Hepatocyte (in vitro differentiated cells): ENCODE measurements around the gene CROCC2. TPM values are rescaled to one million over a fixed set of nuclear protein-coding genes. Genes with fewer than 3 reads are reported as not detected.

Experiments
- DNase-seq: peaks from one replicate; pipeline ENCODE4 v3.0.0-alpha.2; 2016; ENCODE audit warnings: low spot score
- H2AFZ ChIP-seq: fragments of 200-600 bp; sonication (generic); 2 replicates; pipeline ENCODE4 v1.6.0; 2016; ENCODE audit warnings: antibody characterized with exemption, mild to moderate bottlenecking
- H3K27ac ChIP-seq: fragments of 200-600 bp; sonication (generic); 2 replicates; pipeline ENCODE4 v1.5.1; 2016; ENCODE audit warnings: mild to moderate bottlenecking
- H3K27me3 ChIP-seq: fragments of 200-600 bp; sonication (generic); 2 replicates; pipeline ENCODE4 v1.6.1; 2016
- H3K36me3 ChIP-seq: fragments of 200-600 bp; sonication (generic); replicated peaks from 2 replicates; pipeline ENCODE4 v1.5.1; 2016; ENCODE audit warnings: low read depth; ENCODE audit not compliant: insufficient read depth
- H3K4me1 ChIP-seq: fragments of 200-600 bp; sonication (generic); 2 replicates; pipeline ENCODE4 v1.5.1; 2016; ENCODE audit warnings: mild to moderate bottlenecking, moderate library complexity; ENCODE audit not compliant: insufficient read depth
- H3K4me2 ChIP-seq: fragments of 200-600 bp; sonication (generic); 2 replicates; pipeline ENCODE4 v1.6.0; 2016
- H3K4me3 ChIP-seq: fragments of 200-600 bp; sonication (generic); 2 replicates; pipeline ENCODE4 v1.5.1; 2016; ENCODE audit warnings: mild to moderate bottlenecking
- H3K79me2 ChIP-seq: fragments of 200-600 bp; sonication (generic); 2 replicates; pipeline ENCODE4 v1.6.0; 2017; ENCODE audit warnings: mild to moderate bottlenecking
- H3K9me2 ChIP-seq: fragments of 200-600 bp; sonication (generic); replicated peaks from 2 replicates; pipeline ENCODE4 v1.6.0; 2017; ENCODE audit warnings: mild to moderate bottlenecking; ENCODE audit not compliant: insufficient read depth
- H3K9me3 ChIP-seq: fragments of 200-600 bp; sonication (generic); 2 replicates; pipeline ENCODE4 v1.5.1; 2016; ENCODE audit warnings: low read depth, mild to moderate bottlenecking
- H4K20me1 ChIP-seq: fragments of 200-600 bp; sonication (generic); 2 replicates; pipeline ENCODE4 v1.6.0; 2016; ENCODE audit warnings: mild to moderate bottlenecking; ENCODE audit not compliant: insufficient read depth, poor library complexity, severe bottlenecking
- EZH2 ChIP-seq: fragments of 200-600 bp; sonication (generic); IDR thresholded peaks from 2 replicates; pipeline ENCODE4 v1.6.1; 2016; ENCODE audit warnings: antibody characterized with exemption, mild to moderate bottlenecking, borderline replicate concordance
- EZH2phosphoT487 ChIP-seq: fragments of 200-600 bp; sonication (generic); IDR thresholded peaks from one replicate; pipeline ENCODE4 v1.6.1; 2018; ENCODE audit warnings: antibody characterized with exemption, mild to moderate bottlenecking, low read depth, moderate library complexity; ENCODE audit not compliant: unreplicated experiment, severe bottlenecking
- WGBS: methylation state at CpG from one replicate; pipeline ENCODE4 v1.1.6; 2016; ENCODE audit warnings: low lambda C conversion rate; ENCODE audit errors: missing lambda C conversion rate; 5-methylcytosine and 5-hydroxymethylcytosine counted together
- polyA plus RNA-seq: library from polyadenylated mRNA; unstranded; fragments of >200 nt; fragmentation: Nextera tagmentation; extraction: Ambion mirVana; gene quantifications from 2 replicates; pipeline ENCODE4 v1.2.1, GENCODE V29; 2016
- total RNA-seq: library from RNA; depleted of rRNA; stranded (reverse); fragments of >200 nt; gene quantifications from 2 replicates; pipeline ENCODE4 v1.2.3, GENCODE V29; 2014
- TF ChIP-seq, protein P1 (sequence below): fragments of 200-600 bp; sonication (generic); IDR thresholded peaks from 2 replicates; pipeline ENCODE4 v1.5.1; 2016; ENCODE audit warnings: antibody characterized with exemption, mild to moderate bottlenecking; ENCODE audit not compliant: poor library complexity

CROCC2 gene
- total and polyA plus RNA-seq, 2 experiments from 2014 or later, result 0.04 to 0.10 TPM

DNA sequence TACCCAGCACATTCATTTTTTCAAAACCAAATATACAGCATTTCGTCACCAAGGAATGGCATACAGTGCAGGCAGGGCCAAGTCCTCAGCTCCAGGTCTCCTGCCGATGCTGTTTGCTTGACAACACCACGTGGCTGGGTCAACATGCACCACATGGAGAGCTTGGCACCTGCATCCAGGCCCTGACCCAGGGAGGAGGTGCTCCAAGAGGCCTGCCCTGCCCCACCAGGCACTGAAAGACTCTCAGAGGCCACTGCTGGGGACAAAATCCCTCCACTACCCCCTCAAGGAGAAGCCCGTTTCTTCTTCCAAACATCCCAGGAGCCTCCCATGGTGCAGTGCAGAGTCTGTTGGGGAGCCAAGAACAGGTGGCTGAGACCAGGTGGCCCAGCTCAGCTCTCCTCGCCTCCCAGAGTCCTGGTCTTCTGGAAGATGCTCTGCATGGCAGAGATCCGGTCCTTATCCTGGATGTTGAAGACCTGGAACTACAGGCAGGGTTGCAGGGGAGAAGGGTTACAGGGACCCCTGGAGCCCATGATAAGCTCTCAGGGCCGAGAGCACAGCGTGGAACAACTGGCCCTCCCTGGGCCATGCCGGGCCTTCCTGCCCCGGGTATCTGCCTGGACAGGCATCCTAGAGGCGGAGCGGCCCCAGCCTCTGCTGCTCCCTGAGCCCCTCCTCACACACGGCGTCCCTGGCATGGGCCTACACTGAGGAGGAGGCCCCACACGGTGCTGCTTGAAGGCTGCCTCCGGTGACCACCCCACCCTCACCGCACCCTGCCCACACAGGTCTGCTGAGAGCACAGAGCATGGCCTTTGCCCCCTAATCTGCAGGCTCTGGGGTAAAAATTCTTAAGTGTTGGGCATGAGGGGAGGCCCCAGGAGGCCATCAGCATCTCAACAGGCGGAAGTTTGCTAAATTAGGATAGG is 19.2 kb upstream of the CROCC2 start:
- Histone ChIP-seq H4K20me1 (no peaks in the 10 kb centered on the region), H3K4me3 (no peak overlapping the region), H3K9me3 (no peaks in the 10 kb centered on the region), H3K36me3 (no peaks in the 10 kb centered on the region), H3K27ac (no peak overlapping the region), H3K79me2 (no peaks in the 10 kb centered on the region), H3K4me2 (no peak overlapping the region), H2AFZ (no peak overlapping the region), H3K9me2 (no peaks in the 10 kb centered on the region), H3K4me1 (peaks cover 2% of the 10 kb centered on the region), H3K27me3 (no peaks in the 10 kb centered on the region)
- TF ChIP-seq EZH2phosphoT487 (no peak), EZH2 (no peak)
- TF ChIP-seq, protein P1, sequence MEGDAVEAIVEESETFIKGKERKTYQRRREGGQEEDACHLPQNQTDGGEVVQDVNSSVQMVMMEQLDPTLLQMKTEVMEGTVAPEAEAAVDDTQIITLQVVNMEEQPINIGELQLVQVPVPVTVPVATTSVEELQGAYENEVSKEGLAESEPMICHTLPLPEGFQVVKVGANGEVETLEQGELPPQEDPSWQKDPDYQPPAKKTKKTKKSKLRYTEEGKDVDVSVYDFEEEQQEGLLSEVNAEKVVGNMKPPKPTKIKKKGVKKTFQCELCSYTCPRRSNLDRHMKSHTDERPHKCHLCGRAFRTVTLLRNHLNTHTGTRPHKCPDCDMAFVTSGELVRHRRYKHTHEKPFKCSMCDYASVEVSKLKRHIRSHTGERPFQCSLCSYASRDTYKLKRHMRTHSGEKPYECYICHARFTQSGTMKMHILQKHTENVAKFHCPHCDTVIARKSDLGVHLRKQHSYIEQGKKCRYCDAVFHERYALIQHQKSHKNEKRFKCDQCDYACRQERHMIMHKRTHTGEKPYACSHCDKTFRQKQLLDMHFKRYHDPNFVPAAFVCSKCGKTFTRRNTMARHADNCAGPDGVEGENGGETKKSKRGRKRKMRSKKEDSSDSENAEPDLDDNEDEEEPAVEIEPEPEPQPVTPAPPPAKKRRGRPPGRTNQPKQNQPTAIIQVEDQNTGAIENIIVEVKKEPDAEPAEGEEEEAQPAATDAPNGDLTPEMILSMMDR, result no peak
- 87% methylated on average over 18 of the region's 18 CpGs for WGBS
- DNase-seq, result no peak

DNA sequence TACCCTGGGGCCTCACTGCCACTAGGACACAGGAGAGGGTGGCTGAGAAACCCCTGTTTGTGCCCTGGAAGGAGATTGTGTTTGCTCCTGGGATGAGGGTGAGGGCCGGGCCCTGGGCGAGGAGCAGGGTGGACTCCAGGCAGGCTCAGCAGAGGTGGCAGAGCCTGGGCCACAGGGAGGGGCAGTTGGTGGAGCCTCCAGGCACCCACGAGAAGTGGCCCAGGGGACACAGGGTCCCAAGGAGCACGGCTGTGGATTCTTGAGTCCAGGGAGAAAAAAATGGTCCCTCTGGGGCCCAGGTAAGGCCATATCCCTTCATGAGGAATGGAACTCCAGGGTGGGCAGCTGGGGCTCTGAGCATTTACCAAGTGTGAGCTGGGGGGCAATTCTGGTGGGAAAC is 18.5 kb upstream of the CROCC2 start:
- no peaks in the 10 kb centered on the region for H3K79me2 ChIP-seq
- H3K27me3 ChIP-seq, result no peaks in the 10 kb centered on the region
- TF ChIP-seq EZH2 (no peak), EZH2phosphoT487 (no peak)
- TF ChIP-seq, protein P1, result no peak
- WGBS, result 88% methylated on average over 4 of the region's 4 CpGs
- H3K4me3 ChIP-seq, result no peak overlapping the region
- no peaks in the 10 kb centered on the region for H3K9me3 ChIP-seq
- H3K36me3 ChIP-seq, result no peaks in the 10 kb centered on the region
- H3K9me2 ChIP-seq, result no peaks in the 10 kb centered on the region
- H3K27ac ChIP-seq, result no peak overlapping the region
- DNase-seq, result no peak
- H2AFZ ChIP-seq, result no peak overlapping the region
- H4K20me1 ChIP-seq, result no peaks in the 10 kb centered on the region
- no peak overlapping the region for H3K4me2 ChIP-seq
- H3K4me1 ChIP-seq, result peaks cover 2% of the 10 kb centered on the region

DNA sequence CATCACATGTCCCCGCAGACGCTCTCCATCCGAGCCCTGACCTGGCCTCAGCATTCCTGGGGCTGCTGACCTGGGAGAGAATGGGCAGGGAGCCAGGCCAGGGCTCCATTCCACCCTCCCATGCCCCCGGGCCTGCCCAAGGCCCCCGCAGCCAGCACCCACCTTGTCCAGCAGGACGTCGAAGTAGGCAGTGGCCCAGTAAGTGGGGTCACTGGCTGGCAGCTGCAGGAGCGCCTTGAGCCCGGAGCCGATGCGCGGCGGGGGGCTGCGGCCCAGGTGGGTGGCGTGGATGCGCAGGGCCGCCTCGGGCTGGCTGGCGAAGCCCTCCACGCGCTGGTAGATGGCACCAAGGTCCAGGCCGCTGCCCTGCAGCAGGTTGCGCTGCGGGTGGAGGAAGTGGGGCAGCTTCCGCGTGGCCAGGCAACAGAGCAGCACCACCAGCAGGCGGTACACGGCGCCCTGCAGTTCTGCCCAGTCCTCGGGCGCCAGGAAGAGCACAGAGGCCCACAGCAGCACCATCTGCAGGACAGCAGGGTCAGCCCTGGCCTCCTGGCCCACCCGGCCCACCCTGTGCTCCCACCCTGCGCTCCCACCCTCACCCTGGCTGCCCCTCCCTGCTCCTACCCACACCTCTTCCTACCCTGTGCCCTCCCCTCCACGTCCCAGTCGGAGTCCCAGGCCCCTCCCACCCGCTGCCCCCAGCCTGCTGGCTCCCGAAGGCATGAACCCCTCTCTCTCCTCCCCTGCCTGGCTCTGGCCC is 17.8 kb upstream of the CROCC2 start:
- Histone ChIP-seq H3K4me2 (no peak overlapping the region), H3K79me2 (no peaks in the 10 kb centered on the region), H4K20me1 (no peaks in the 10 kb centered on the region), H3K27ac (no peak overlapping the region), H3K27me3 (no peaks in the 10 kb centered on the region), H3K9me3 (no peaks in the 10 kb centered on the region), H3K4me1 (peaks cover 8% of the 10 kb centered on the region), H3K4me3 (no peak overlapping the region), H2AFZ (no peak overlapping the region), H3K9me2 (no peaks in the 10 kb centered on the region), H3K36me3 (no peaks in the 10 kb centered on the region)
- DNase-seq, result no peak
- WGBS, result 96% methylated on average over 23 of the region's 37 CpGs
- no peak for TF ChIP-seq EZH2phosphoT487
- TF ChIP-seq EZH2, result no peak
- TF ChIP-seq, protein P1, result no peak
